ENCODE results near the gene DPYD.
A peak's percentile ranks its signal among the peaks of the same experiment; 100 is the strongest.

DPYD gene

GRCh38 chr1:97920832-97921571 lies at the start of gene DPYD:
Gene DPYD (minus strand): TSS chr1:97921034. CDS start chr1:97920922, 112 bp downstream.
- Histone ChIP-seq H3K27ac (ENCODE audit: low read depth, low read length) (peak within 1 kb of the TSS; percentile 93), H3K9ac (ENCODE audit: low read length) (peak within 1 kb of the TSS; percentile 85), H3K4me3 (ENCODE audit: low read length) (peak within 1 kb of the TSS; percentile 94), H3K27me3 (ENCODE audit: control insufficient read depth, insufficient read depth, low read length) (no peaks in the 10 kb centered on the region), H3K4me1 (ENCODE audit: control insufficient read depth, insufficient read depth, low read length) (peaks cover 2% of the 10 kb centered on the region), H3K36me3 (ENCODE audit: control insufficient read depth, insufficient read depth, low read length) (no peaks in the 10 kb centered on the region)

- Histone ChIP-seq H3K27ac (ENCODE audit: low read depth, low read length) (no peak overlapping the region), H3K9ac (ENCODE audit: low read length) (no peak overlapping the region), H3K4me3 (ENCODE audit: low read length) (no peak overlapping the region), H3K27me3 (ENCODE audit: control insufficient read depth, insufficient read depth, low read length) (no peaks in the 10 kb centered on the region), H3K36me3 (ENCODE audit: control insufficient read depth, insufficient read depth, low read length) (no peaks in the 10 kb centered on the region), H3K4me1 (ENCODE audit: control insufficient read depth, insufficient read depth, low read length) (no peaks in the 10 kb centered on the region)
Observed at GRCh38 chr1:97960470-97960869, 39.6 kb upstream of the DPYD start.

- Histone ChIP-seq H3K27me3 (ENCODE audit: control insufficient read depth, insufficient read depth, low read length) (no peaks in the 10 kb centered on the region), H3K36me3 (ENCODE audit: control insufficient read depth, insufficient read depth, low read length) (no peaks in the 10 kb centered on the region), H3K9ac (ENCODE audit: low read length) (no peak overlapping the region), H3K27ac (ENCODE audit: low read depth, low read length) (no peak overlapping the region), H3K4me3 (ENCODE audit: low read length) (no peak overlapping the region), H3K4me1 (ENCODE audit: control insufficient read depth, insufficient read depth, low read length) (no peaks in the 10 kb centered on the region)
Observed at GRCh38 chr1:97947695-97948094, 26.9 kb upstream of the DPYD start.

- no peaks in the 10 kb centered on the region for H3K4me1 ChIP-seq (ENCODE audit: control insufficient read depth, insufficient read depth, low read length)
- no peak overlapping the region for H3K27ac ChIP-seq (ENCODE audit: low read depth, low read length)
- no peaks in the 10 kb centered on the region for H3K36me3 ChIP-seq (ENCODE audit: control insufficient read depth, insufficient read depth, low read length)
- no peak overlapping the region for H3K4me3 ChIP-seq (ENCODE audit: low read length)
- no peak overlapping the region for H3K9ac ChIP-seq (ENCODE audit: low read length)
- H3K27me3 ChIP-seq (ENCODE audit: control insufficient read depth, insufficient read depth, low read length), result no peaks in the 10 kb centered on the region
Observed at GRCh38 chr1:97943354-97943753, 22.5 kb upstream of the DPYD start.

- H3K4me3 ChIP-seq (ENCODE audit: low read length), result no peak overlapping the region
- H3K27me3 ChIP-seq (ENCODE audit: control insufficient read depth, insufficient read depth, low read length), result no peaks in the 10 kb centered on the region
- no peak overlapping the region for H3K9ac ChIP-seq (ENCODE audit: low read length)
- H3K27ac ChIP-seq (ENCODE audit: low read depth, low read length), result no peak overlapping the region
- H3K4me1 ChIP-seq (ENCODE audit: control insufficient read depth, insufficient read depth, low read length), result no peaks in the 10 kb centered on the region
- H3K36me3 ChIP-seq (ENCODE audit: control insufficient read depth, insufficient read depth, low read length), result no peaks in the 10 kb centered on the region
Observed at GRCh38 chr1:97942161-97943123, 21.6 kb upstream of the DPYD start.

- no peaks in the 10 kb centered on the region for H3K4me1 ChIP-seq (ENCODE audit: control insufficient read depth, insufficient read depth, low read length)
- H3K27ac ChIP-seq (ENCODE audit: low read depth, low read length), result no peak overlapping the region
- H3K36me3 ChIP-seq (ENCODE audit: control insufficient read depth, insufficient read depth, low read length), result no peaks in the 10 kb centered on the region
- no peaks in the 10 kb centered on the region for H3K27me3 ChIP-seq (ENCODE audit: control insufficient read depth, insufficient read depth, low read length)
- no peak overlapping the region for H3K9ac ChIP-seq (ENCODE audit: low read length)
- H3K4me3 ChIP-seq (ENCODE audit: low read length), result no peak overlapping the region
Observed at GRCh38 chr1:97938285-97938642, 17.4 kb upstream of the DPYD start.

- H3K27ac ChIP-seq (ENCODE audit: low read depth, low read length), result no peak overlapping the region
- H3K4me3 ChIP-seq (ENCODE audit: low read length), result no peak overlapping the region
- H3K27me3 ChIP-seq (ENCODE audit: control insufficient read depth, insufficient read depth, low read length), result no peaks in the 10 kb centered on the region
- no peaks in the 10 kb centered on the region for H3K36me3 ChIP-seq (ENCODE audit: control insufficient read depth, insufficient read depth, low read length)
- no peak overlapping the region for H3K9ac ChIP-seq (ENCODE audit: low read length)
- H3K4me1 ChIP-seq (ENCODE audit: control insufficient read depth, insufficient read depth, low read length), result no peaks in the 10 kb centered on the region
Observed at GRCh38 chr1:97936976-97937375, 16.1 kb upstream of the DPYD start.

- H3K27me3 ChIP-seq (ENCODE audit: control insufficient read depth, insufficient read depth, low read length), result no peaks in the 10 kb centered on the region
- H3K9ac ChIP-seq (ENCODE audit: low read length), result no peak overlapping the region
- H3K4me1 ChIP-seq (ENCODE audit: control insufficient read depth, insufficient read depth, low read length), result no peaks in the 10 kb centered on the region
- H3K27ac ChIP-seq (ENCODE audit: low read depth, low read length), result no peak overlapping the region
- no peak overlapping the region for H3K4me3 ChIP-seq (ENCODE audit: low read length)
- no peaks in the 10 kb centered on the region for H3K36me3 ChIP-seq (ENCODE audit: control insufficient read depth, insufficient read depth, low read length)
Observed at GRCh38 chr1:97934491-97934890, 13.7 kb upstream of the DPYD start.

GRCh38 chr1:97929874-97930851 lies 9.3 kb upstream of the DPYD start:
- H3K27me3 ChIP-seq (ENCODE audit: control insufficient read depth, insufficient read depth, low read length), result no peaks in the 10 kb centered on the region
- no peaks in the 10 kb centered on the region for H3K36me3 ChIP-seq (ENCODE audit: control insufficient read depth, insufficient read depth, low read length)
- no peak overlapping the region for H3K27ac ChIP-seq (ENCODE audit: low read depth, low read length)
- H3K4me3 ChIP-seq (ENCODE audit: low read length), result no peak overlapping the region
- no peaks in the 10 kb centered on the region for H3K4me1 ChIP-seq (ENCODE audit: control insufficient read depth, insufficient read depth, low read length)
- no peak overlapping the region for H3K9ac ChIP-seq (ENCODE audit: low read length)

- H3K9ac ChIP-seq (ENCODE audit: low read length), result no peak overlapping the region
- H3K4me3 ChIP-seq (ENCODE audit: low read length), result no peak overlapping the region
- H3K27ac ChIP-seq (ENCODE audit: low read depth, low read length), result no peak overlapping the region
- H3K4me1 ChIP-seq (ENCODE audit: control insufficient read depth, insufficient read depth, low read length), result no peaks in the 10 kb centered on the region
- H3K36me3 ChIP-seq (ENCODE audit: control insufficient read depth, insufficient read depth, low read length), result no peaks in the 10 kb centered on the region
- H3K27me3 ChIP-seq (ENCODE audit: control insufficient read depth, insufficient read depth, low read length), result no peaks in the 10 kb centered on the region
Observed at GRCh38 chr1:97926017-97926708, 5.3 kb upstream of the DPYD start.

GRCh38 chr1:97925151-97925550 lies 4.3 kb upstream of the DPYD start:
- H3K9ac ChIP-seq (ENCODE audit: low read length), result no peak overlapping the region
- H3K27ac ChIP-seq (ENCODE audit: low read depth, low read length), result no peak overlapping the region
- no peaks in the 10 kb centered on the region for H3K4me1 ChIP-seq (ENCODE audit: control insufficient read depth, insufficient read depth, low read length)
- H3K27me3 ChIP-seq (ENCODE audit: control insufficient read depth, insufficient read depth, low read length), result no peaks in the 10 kb centered on the region
- H3K4me3 ChIP-seq (ENCODE audit: low read length), result no peak overlapping the region
- no peaks in the 10 kb centered on the region for H3K36me3 ChIP-seq (ENCODE audit: control insufficient read depth, insufficient read depth, low read length)
